Measurements from ENCODE around the gene ARPP21. TPM values are rescaled to one million over a fixed set of nuclear protein-coding genes. Genes with fewer than 3 reads are reported as not detected.

Gene ARPP21
- polyA plus RNA-seq, 3 donors: not detected

GRCh38 chr3:35624698-35625097 is 14.6 kb upstream of the ARPP21 start:
- Mint-ChIP-seq H3K9me3 (peaks cover 0 to 8% (median 0%) of the 10 kb centered on the region in 7 donors), H3K4me3 (no peak overlapping the region), H3K27me3 (ENCODE audit: low read depth in 3 of 3) (peaks cover 0 to 2% (median 0%) of the 10 kb centered on the region in 3 donors), H3K4me1 (no peaks in the 10 kb centered on the region), H3K27ac (no peak overlapping the region), H3K36me3 (no peaks in the 10 kb centered on the region)
- no peaks in the 10 kb centered on the region for H3K27me3 ChIP-seq (ENCODE audit: control insufficient read depth in 2 of 2, insufficient read depth in 2 of 2, low read length in 2 of 2)
- WGBS (ENCODE audit: insufficient coverage): 88% methylated on average over 2 of the region's 2 CpGs
- no peak overlapping the region for H3K27ac ChIP-seq (ENCODE audit: low read depth in 1 of 2, low read length in 2 of 2)
- no peaks in the 10 kb centered on the region for H3K9me3 ChIP-seq (replicated peaks in 1 of 2; ENCODE audit: control insufficient read depth in 1 of 2, insufficient read depth in 1 of 2, low read length in 2 of 2)
- no peak overlapping the region for H3K4me2 ChIP-seq (replicated peaks; ENCODE audit: extremely low read depth, low read length, poor library complexity, severe bottlenecking)
- TF ChIP-seq, protein P1, sequence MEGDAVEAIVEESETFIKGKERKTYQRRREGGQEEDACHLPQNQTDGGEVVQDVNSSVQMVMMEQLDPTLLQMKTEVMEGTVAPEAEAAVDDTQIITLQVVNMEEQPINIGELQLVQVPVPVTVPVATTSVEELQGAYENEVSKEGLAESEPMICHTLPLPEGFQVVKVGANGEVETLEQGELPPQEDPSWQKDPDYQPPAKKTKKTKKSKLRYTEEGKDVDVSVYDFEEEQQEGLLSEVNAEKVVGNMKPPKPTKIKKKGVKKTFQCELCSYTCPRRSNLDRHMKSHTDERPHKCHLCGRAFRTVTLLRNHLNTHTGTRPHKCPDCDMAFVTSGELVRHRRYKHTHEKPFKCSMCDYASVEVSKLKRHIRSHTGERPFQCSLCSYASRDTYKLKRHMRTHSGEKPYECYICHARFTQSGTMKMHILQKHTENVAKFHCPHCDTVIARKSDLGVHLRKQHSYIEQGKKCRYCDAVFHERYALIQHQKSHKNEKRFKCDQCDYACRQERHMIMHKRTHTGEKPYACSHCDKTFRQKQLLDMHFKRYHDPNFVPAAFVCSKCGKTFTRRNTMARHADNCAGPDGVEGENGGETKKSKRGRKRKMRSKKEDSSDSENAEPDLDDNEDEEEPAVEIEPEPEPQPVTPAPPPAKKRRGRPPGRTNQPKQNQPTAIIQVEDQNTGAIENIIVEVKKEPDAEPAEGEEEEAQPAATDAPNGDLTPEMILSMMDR (IDR thresholded peaks at IDR 0.05): no peak
- no peak overlapping the region for H3K4me3 ChIP-seq (replicated peaks in 1 of 3; ENCODE audit: low read depth in 2 of 3, low read length in 3 of 3)
- no peak overlapping the region for H3K9ac ChIP-seq (ENCODE audit: insufficient read depth, low read length, poor library complexity, severe bottlenecking)
- no peaks in the 10 kb centered on the region for H3K36me3 ChIP-seq (replicated peaks in 1 of 2; ENCODE audit: control insufficient read depth in 1 of 2, insufficient read depth in 2 of 2, low read length in 2 of 2)
- no peaks in the 10 kb centered on the region for H3K4me1 ChIP-seq (ENCODE audit: control insufficient read depth in 1 of 2, insufficient read depth in 2 of 2, low read length in 2 of 2)
- H4K20me1 ChIP-seq (ENCODE audit: insufficient read depth, low read length): no peaks in the 10 kb centered on the region
- intact Hi-C loops (cut with micrococcal nuclease): no loop called here
- H3K79me2 ChIP-seq (ENCODE audit: insufficient read depth, low read length): no peaks in the 10 kb centered on the region
- H2AFZ ChIP-seq (ENCODE audit: insufficient read depth, low read depth, low read length, poor library complexity, severe bottlenecking): no peak overlapping the region
- DNase-seq: no peak

DNA sequence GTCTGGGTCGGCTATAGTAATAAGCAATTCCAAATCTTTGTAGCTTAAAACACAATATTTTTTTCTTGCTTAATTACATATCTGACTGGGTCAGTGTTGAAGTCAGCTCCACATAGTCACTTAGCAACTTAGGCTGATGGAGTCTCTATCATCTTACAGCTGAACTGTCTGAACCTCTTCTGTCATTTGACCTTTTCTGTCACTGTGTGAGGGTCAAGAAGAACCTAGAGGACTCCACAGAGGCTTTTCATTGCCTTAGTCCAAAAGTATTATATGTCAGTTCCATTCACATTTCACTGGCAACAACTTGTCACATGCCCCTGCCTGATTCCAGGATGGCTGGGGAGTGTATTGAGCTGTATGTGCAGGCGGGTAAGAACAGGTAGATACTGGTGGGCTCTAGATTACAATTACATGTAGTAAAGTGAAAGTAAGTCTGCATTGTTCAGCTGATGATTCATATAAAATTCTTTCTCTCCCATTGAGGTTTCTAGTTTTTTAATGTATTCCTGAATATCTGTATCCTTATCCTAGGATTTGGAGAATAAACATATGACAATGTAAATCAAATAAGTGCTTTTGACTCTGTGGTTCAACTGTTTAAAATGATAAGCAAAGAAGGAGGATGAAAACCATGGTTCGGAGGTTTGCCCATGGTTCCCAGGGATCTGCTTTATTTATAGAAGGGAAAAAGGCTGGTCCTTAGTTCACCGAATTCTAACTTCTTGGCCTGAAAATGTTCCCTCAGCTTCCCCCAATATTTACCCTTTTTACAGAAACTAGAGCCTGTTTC is 5.8 kb upstream of the ARPP21 start:
- Mint-ChIP-seq H3K27ac (no peak overlapping the region), H3K9me3 (peaks cover 0 to 2% (median 0%) of the 10 kb centered on the region in 7 donors), H3K4me3 (no peak overlapping the region), H3K4me1 (no peaks in the 10 kb centered on the region), H3K27me3 (ENCODE audit: low read depth in 3 of 3) (peaks cover 4 to 11% (median 9%) of the 10 kb centered on the region in 3 donors), H3K36me3 (peaks cover 0 to 1% of the 10 kb centered on the region in 2 donors)
- WGBS (ENCODE audit: insufficient coverage): no CpG with 5 or more reads among the region's 4 CpGs
- Histone ChIP-seq H3K4me2 (replicated peaks; ENCODE audit: extremely low read depth, low read length, poor library complexity, severe bottlenecking) (no peak overlapping the region), H3K27ac (ENCODE audit: low read depth in 1 of 2, low read length in 2 of 2) (no peak overlapping the region), H4K20me1 (ENCODE audit: insufficient read depth, low read length) (no peaks in the 10 kb centered on the region), H3K27me3 (ENCODE audit: control insufficient read depth in 2 of 2, insufficient read depth in 2 of 2, low read length in 2 of 2) (peaks cover 9 to 19% of the 10 kb centered on the region in 2 donors), H3K4me1 (ENCODE audit: control insufficient read depth in 1 of 2, insufficient read depth in 2 of 2, low read length in 2 of 2) (no peaks in the 10 kb centered on the region), H3K79me2 (ENCODE audit: insufficient read depth, low read length) (no peaks in the 10 kb centered on the region), H3K9ac (ENCODE audit: insufficient read depth, low read length, poor library complexity, severe bottlenecking) (no peak overlapping the region), H2AFZ (ENCODE audit: insufficient read depth, low read depth, low read length, poor library complexity, severe bottlenecking) (no peak overlapping the region), H3K4me3 (replicated peaks in 1 of 3; ENCODE audit: low read depth in 2 of 3, low read length in 3 of 3) (no peak overlapping the region), H3K9me3 (replicated peaks in 1 of 2; ENCODE audit: control insufficient read depth in 1 of 2, insufficient read depth in 1 of 2, low read length in 2 of 2) (no peaks in the 10 kb centered on the region), H3K36me3 (replicated peaks in 1 of 2; ENCODE audit: control insufficient read depth in 1 of 2, insufficient read depth in 2 of 2, low read length in 2 of 2) (no peaks in the 10 kb centered on the region)
- TF ChIP-seq, protein P1 (IDR thresholded peaks at IDR 0.05): no peak
- intact Hi-C loops (cut with micrococcal nuclease): no loop called here
- DNase-seq: no peak
